HT-29 (cell line): Measurements from ENCODE around the gene SLAMF1. TPM values are rescaled to one million over a fixed set of nuclear protein-coding genes. Genes with fewer than 3 reads are reported as not detected.
"Not testable (repeated sequence)": the region's sequence is repeated elsewhere in the genome, so short reads cannot be mapped to it uniquely, and the experiment has no call there.

Source experiments
- DNase-seq: peaks from one replicate; pipeline ENCODE4 v3.0.0-alpha.2; 2015; ENCODE audit warnings: low spot score
- total RNA-seq: library from RNA; depleted of rRNA; stranded (reverse); fragments of >200 nt; shearing (Covaris generic); gene quantifications from 2 replicates; pipeline ENCODE4 v1.2.3, GENCODE V29; 2014

Gene SLAMF1
- total RNA-seq, 1 experiment from 2014 or later, result not detected

DNA sequence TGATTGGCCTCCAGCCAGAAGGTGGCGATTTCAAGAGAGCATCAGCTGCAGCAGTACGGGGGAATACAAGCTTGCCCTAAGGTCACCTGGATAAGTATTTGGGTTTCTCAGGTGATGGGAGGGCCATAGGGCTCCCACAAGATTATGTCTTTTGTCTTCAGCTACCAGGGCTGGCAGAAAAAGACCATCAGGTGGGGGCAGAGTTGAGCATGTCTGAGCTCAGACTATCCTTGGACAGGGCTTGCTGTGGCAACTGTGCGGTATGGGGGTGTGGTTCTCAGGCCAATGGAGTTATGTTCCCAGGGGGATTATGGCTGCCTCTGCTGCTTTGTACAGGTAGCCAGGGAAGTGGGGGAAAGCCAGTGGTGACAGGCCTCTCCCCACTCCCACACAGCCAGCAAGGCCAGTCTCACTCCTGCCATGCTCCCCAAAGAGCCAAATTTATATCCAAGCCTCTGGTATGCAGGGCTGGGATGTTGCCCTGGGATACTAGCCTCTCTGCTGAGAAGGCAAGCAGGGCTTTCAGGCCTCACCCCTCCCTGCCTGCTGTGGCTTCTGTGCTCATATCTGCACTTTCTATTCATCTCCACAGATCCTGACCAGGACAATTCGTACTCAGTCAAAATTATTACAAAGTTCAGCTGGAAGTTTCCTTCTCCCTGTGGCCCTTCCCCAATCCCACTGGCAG is 40.9 kb downstream of the SLAMF1 start:
- DNase-seq, result no peak

DNA sequence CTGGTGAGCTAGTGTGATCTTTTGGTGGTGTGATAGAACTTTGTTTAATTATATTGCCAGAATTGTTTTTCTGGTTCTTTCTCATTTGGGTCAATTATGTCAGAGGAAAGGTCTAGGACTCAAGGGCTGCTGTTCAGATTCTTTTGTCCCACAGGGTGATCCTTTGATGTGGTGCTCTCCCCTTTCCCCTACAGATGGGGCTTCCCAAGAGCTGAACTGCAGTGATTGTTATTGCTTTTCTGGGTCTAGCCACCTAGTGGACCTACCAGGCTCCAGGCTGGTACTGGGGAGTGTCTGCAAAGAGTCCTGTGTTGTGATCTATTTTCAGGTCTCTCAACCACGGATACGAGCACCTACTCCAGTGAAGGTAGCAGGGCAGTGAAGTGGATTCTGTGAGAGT is 41.6 kb downstream of the SLAMF1 start:
- DNase-seq, result no peak

DNA sequence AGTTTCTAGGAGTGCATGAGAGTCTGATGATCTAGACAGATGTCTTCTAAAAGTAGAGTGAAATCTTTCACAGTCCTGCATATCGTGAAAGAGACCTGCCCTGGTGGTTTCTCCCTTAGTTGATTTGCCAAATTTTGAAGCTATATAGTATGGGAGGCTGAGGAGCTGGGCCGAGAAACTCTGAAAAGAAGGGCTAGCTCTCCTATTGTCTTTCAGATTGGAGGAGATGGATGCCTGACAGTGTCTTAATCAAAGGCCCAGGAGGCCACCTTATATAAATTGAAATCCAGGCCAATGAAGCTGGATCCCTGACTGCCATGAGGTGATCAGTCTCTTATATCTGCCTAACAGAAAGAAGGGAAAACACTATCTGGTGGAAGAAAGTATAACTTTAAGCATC is 49.1 kb downstream of the SLAMF1 start:
- DNase-seq, result no peak

DNA sequence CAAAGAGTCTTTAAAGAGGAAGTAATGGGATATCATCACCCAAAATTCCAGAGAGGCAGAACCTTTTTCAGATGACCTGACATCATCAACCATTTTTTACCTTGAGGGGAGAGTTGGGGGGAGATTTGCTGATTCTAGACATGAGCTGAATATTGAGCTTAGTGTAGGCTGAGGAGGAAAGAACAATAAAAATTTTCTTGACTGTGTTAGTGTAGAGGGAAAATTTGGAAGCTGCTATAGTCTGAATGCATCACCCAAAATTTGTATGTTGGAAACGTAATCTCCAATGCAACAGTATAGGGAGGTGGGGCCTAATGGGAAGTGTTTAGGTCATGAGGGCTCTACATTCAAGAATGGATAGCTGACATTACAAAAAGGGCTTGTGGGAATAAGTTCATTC is 49.8 kb downstream of the SLAMF1 start:
- no peak for DNase-seq

DNA sequence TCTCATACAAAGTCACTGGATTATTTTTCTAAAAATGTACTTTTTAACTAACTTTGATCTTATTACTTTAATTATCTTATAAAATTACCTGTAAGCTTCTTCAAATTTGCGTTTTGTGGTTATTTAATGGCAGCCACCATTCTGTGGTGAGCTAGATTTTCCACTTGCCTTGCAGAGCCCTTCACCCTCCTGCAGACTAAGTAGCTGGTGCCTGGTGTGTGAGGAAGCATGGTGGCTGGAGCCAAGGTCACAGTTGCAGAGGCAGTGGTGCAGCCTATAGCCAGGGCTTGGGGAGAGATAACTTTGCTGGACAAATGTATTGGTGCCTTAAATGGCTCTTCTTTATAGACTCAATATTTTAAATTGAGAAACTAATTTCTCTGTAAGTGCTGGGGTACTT is 56.4 kb downstream of the SLAMF1 start:
- no peak for DNase-seq

DNA sequence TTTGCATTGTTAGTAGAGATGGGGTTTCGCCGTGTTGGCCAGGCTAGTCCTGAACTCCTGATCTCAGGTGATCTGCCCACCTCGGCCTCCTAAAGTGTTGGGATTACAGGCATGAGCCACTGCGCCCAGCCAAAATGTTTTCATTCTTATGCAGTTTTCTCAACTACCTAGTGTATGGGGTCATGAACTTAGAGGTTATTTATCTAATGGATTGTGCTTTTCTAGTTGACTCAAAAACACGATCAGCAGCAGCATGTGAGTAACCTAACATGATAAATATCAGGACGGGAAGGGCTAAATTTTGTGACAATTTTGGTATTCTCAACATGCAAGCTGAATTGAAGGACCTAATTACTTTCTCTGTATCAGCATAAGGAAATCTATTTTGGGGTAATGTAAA is 58.4 kb downstream of the SLAMF1 start:
- DNase-seq, result no peak

DNA sequence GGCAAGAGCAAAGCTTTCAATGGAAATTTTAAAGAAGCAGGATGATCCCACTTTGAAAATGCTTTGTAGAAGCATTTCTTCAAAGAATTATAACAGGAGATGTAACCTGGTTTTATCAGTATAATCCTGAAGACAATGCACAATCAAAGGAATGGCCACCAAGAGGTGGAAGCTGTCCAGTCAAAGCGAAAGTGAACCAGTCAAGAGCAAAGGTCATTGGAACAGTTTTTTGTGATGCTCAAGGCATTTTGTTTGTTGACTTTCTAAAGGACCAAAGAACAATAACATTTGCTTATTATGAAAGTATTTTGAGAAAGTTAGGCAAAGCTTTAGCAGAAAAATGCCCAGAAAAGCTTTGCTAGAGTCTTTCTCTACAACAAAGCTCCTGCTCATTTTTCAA is 62.1 kb downstream of the SLAMF1 start:
- no peak for DNase-seq

DNA sequence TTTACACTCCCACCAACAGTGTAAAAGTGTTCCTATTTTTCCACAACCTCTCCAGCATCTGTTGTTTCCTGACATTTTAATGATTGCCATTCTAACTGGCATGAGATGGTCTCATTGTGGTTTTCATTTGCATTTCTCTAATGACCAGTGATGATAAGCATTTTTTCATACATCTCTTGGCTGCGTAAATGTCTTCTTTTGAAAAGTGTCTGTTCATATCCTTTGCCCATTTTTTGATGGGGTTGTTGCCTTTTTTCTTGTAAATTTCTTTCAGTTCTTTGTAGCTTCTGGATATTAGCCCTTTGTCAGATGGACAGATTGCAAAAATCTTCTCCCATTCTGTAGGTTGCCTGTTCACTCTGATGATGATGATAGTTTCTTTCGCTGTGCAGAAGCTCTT is 63.9 kb downstream of the SLAMF1 start:
- not testable (repeated sequence) for DNase-seq

DNA sequence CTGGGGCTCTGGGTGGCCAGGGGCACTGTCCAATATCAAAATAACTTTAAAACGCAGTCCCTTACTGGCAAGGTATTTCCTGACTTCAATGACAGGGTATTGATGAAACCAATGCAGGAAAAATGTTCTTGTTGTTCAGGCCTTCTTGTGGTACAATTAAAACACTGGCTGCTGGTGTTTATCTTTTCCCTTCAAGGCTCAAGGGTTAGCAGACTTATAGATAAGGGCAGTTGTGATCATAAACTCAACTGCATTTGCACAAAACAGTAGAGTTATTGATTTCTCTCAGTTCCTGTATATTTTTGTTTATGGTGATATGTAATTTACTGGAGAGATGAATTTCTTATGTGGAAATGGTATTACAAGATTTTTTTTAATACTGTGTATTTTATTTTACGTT is 64.9 kb downstream of the SLAMF1 start:
- DNase-seq, result no peak

DNA sequence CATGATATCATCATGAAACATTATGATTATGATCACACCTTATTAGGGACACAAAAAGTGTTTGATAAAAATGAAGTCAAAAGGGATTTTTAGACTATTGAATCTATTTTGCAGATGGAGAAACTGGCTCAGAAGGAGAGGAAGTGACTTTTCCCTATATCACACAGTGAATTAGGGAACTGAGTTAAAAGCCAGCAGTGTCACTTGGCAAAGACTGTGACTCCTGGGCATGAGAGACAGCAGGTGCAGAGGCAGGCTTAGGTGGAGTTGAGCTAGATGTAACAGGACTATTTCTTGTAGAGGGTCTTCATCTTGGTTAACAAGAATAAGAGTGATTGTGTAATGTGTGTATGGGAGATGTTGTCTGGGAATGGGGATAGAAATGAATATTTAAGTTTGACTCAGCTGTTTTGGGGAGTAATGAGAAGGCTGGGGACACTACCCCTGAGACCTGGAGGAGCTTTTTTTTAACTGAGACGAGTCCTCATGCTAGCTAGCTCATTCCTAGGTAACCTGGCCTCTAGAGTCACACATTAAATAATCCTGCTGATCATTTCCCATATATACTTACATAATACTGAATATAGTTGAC is 66.5 kb downstream of the SLAMF1 start:
- no peak for DNase-seq

DNA sequence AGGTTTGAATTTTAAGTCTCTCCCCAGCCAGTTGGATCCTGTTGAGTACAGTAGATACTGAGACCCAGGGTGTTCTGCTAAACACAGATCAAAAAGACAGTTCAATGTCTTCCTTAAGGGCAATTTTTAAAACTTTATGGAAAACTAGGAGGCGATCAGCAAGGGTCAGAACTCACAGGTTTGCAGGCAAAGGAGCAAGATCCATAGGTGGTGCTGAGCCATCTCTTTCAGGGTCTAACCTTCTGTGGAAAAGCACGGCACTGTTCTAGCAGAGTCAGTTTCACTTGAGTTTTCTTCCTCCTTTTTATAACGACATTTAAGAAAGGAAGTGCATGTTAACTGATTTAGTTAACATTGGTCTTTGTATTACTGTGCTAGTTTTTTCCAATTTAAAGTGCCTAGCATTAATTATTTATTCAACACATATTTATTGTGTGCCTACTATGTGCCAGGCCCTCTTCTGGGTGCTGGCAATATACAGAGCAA is 67.6 kb downstream of the SLAMF1 start, which contains the start of gene CD84:
TSS of gene CD84 (minus strand) at position 281 of the 486 bp plus-strand sequence. CDS start at position 222, 59 bp downstream.
- DNase-seq, result no peak

DNA sequence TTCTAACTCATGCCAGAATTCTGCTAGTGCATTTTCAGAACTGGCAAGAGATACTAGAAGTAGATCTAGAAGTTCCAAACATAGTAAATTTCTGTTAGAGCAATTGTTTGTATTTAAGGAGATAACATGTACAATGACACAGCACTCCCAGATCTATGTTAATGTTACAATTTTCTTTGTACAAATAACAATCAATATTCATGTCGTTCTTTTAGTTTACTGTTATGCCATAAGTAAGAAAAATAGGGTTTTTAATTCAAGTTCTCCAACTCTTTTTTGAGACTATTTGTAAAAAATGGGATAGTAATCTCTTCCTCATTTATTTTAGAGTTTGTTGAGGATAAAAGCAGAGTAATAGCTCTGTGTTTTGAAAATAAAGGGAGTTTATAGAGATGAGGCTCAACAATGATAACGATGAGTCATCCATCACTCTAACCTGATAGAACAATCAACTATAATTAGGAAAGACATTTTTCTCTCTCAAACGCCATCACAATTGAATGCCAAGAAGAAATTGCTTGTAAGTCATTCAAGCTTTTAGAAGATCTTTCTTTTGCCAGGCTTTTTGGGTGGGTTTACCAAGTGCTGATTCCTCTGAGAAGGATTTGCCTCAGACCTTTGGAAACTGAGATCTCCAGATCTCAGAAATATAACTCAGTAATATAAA is 68.2 kb downstream of the SLAMF1 start:
- no peak for DNase-seq

DNA sequence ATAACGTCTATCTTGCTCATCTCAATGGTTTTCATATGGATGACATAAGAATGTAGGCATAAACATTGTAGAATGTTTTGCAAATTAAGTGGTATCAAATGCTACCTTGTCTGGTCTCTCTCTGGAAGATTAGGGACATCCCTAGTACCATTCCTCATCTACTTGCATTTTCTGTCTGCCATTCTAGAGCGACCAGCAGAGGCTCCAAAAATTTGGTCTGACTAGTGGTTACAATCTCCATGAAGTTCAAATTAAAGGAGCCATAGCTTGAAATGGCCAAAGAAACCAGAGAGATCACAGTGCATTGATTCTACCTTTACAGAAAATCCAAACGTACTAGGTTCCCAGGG is 68.7 kb downstream of the SLAMF1 start:
- DNase-seq, result no peak

DNA sequence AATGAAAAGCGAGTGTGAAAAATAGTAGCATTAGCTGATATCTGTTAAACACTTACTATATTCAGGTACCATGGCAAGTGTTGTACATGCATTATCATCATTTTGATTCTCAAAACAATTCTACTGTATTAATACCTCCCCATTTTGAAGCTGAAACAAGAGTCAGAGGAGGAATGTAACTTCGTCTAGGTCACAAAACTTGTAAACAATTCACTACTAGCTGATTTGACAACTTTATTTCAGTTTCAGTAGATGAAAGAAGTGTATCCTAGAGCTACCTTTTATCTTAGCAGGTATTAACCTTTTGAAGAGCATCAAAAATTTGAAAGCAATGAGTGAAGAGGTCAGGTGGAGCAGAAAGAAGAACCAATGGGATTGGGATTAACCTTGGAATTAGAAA is 69.2 kb downstream of the SLAMF1 start:
- no peak for DNase-seq

DNA sequence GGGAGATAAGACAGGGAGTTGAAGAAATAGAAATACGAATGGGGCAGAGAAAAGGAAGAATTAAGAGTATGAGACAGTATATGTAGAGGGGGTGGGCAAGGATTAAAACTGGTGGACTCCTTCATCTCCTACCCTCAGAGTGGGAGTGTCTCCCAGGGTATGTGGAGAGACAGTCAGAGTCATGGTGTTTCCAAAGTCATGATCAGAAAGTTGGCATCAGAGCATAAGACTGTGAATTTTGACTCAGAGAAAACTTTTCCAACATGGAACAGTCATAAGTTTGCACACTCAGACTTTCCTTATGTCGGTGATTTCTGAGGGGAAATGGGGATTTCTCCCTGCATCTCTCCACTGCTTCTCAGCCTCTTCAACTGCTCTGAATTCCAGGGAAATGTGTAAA is 70.0 kb downstream of the SLAMF1 start:
- no peak for DNase-seq

DNA sequence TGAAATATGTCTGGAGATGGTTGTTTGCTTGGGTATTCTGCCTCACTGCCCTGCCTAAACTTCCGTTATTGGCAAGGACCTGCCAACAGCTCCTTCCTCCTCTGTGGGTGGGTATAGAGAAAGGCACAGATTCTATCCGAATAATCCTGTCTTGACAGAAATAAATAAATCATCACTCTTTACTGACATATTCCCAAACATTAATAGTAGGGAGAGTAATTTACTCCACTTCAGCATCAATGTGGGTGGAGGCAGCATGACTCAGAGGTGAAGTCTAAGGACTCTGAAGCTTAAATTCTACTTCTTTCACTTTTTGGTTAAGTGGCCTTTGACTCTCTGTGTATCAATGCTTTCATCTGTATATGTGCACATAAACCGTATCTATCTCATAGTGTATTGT is 70.5 kb downstream of the SLAMF1 start:
- no peak for DNase-seq

DNA sequence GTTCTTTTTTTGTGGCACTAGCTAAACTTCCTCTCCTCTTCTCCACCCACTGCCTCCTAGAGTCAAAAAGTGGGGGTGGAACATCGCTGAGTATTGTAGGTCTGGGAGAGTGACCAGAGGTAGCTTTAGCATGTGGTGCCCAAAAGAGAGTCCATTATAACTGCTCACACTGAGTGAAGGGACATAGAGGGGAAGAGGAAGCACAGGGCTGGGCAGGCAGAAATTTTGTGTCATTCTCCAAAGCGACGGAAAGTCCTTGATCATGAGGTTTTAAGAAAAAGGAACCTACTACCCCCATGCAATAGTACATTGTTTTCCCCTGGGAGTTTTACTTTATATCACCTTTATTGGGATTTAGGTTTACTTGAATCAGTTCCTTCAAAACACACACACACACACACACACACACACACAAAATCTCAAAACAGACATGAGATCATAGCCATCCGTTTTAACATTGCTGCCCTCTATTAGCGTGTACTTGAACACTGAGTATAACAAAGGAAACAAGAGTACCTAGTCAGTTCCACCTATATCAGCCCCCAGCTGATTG is 71.7 kb downstream of the SLAMF1 start:
- DNase-seq, result no peak

DNA sequence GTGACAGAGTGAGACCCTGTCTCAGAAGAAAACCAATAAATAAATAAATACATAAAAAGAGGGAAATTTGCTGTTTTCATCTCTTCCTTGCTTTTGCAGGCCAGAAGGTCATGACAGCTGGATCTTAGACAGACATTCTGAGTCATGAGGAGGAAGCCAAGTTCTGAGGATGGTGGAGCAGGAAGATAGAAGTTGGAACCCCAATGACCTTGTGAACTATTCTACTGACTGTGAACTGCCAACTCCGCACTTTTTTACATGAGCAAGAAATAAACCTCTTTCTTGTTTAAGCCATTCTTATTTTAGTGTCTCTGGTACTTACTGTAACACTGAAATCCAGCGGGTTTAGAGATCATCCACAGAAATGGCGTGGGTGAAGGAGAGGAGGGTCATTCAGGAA is 76.0 kb downstream of the SLAMF1 start:
- no peak for DNase-seq

DNA sequence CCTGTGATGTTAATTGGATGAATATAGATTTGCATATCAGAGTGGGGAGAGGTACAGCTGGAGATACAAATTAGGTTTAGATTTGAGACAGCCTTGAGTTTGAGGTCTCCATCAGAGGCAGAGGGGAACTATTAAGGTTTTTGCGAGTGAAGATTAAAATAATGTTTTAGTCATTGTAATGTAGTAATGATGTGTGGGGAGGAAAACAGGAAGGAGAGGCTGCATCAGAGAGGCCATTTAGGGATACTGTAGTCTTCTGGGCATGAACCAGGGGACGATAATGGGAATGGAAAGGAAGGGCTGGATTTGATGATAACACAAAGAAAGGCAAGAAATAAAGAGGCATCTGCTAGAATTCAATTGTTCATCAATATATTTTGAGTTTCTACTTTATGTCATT is 77.0 kb downstream of the SLAMF1 start:
- no peak for DNase-seq

DNA sequence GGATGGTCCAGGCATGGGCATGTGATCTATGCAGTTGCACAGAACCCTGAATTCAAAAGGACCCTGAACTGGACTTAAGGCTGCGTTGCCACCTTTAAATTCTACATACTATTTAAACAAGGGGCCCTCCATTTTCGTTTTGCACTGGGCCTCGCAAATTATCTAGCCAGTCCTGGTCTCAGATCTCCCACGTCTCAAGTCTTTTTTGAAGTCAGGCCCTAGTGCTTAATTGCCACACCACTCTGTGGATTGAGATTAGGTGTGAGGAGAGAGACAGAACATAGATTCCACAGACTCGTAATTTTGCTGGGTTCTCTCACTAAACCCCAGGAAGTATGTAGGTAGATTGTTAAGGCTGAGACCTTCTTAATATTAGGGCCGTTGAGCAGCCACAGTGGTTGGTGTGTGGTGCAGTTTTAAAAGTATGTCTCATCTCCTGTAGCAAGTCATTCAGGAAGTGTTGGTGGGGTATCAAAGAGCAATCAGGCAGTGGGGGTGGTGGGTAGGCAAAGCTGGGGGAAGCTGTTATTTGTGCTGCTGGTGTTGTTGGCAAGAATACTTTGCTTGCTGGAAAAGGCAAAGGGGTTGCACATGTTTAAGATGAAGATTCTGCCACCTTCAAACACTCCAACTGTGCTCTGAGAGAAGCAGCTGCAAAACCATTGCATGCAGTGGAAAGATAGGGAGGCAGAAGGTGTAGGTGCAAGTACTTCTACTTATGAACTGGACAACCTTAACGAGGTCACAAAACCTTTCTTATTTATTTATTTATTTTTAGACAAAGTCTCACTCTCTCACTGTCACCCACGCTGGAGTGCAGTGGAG is 78.8 kb downstream of the SLAMF1 start:
- DNase-seq, result no peak

DNA sequence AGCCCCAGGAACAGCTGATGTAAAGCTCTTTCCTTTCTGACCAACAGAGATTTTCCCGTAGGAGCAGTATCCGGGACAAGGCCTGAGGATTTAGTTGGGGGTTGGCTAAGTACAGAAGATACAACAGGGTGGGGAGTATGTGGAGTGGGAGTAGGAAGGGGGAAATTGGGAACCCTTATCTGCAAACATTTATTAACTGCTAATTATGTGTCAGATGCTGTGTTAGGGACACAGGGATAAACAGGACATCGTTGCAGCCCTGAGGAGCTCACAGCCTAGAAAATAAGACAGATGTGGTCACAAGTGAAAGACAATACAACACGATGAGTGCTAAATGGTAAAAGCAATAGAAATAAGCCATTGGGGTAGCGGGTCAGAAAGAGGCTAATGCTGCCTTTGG is 79.5 kb downstream of the SLAMF1 start:
- DNase-seq, result no peak

DNA sequence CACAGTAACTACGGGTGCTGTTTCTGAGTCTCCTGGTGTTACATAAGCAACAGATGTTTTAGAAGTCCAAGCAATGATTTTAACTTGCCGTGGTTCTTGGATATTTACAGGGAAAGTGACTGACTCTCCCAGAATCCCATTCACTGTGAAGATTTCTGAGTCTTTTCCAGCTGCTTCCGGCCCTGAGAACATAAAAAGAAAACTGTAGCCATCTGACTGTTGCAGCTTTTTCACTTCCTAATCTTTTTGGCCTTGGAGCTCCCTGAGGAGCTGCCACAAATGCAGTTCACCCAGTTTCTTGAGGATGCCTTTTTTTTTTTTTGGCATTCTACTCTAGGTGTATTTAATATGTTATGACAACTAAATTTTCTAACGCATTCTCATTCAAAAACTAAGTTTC is 81.3 kb downstream of the SLAMF1 start:
- DNase-seq, result no peak
